HG02852 (cell line): ENCODE measurements around the gene TWSG1.
"Not testable (repeated sequence)": the region's sequence is repeated elsewhere in the genome, so short reads cannot be mapped to it uniquely, and the experiment has no call there.

Experiments used
- ATAC-seq: cut with Tn5 transposase; IDR thresholded peaks from one replicate; pipeline ENCODE4 v1.9.1; 2021; ENCODE audit warnings: mild to moderate bottlenecking, moderate library complexity; ENCODE audit not compliant: unreplicated experiment

TWSG1 gene

GRCh38 chr18:9386879-9387278 is 52.3 kb downstream of the TWSG1 start:
- ATAC-seq = no peak

- ATAC-seq = no peak
Measured at GRCh38 chr18:9387891-9388290, 53.3 kb downstream of the TWSG1 start.

GRCh38 chr18:9389706-9390105 is 55.1 kb downstream of the TWSG1 start:
- no peak for ATAC-seq

- no peak for ATAC-seq
Measured at GRCh38 chr18:9392726-9393125, 58.2 kb downstream of the TWSG1 start.

GRCh38 chr18:9394046-9394445 is 59.5 kb downstream of the TWSG1 start:
- ATAC-seq = no peak

- no peak for ATAC-seq
Measured at GRCh38 chr18:9400197-9400596, 65.6 kb downstream of the TWSG1 start.

GRCh38 chr18:9401176-9401575 is 66.6 kb downstream of the TWSG1 start:
- ATAC-seq = no peak

GRCh38 chr18:9402358-9403007 is 67.9 kb downstream of the TWSG1 start:
- not testable (repeated sequence) for ATAC-seq

GRCh38 chr18:9403795-9404564 is 69.4 kb downstream of the TWSG1 start:
- no peak for ATAC-seq

- peak; percentile 81 for ATAC-seq
Measured at GRCh38 chr18:9404565-9405060, 70.0 kb downstream of the TWSG1 start.

GRCh38 chr18:9405130-9405529 is 70.6 kb downstream of the TWSG1 start:
- ATAC-seq = no peak

- ATAC-seq = no peak
Measured at GRCh38 chr18:9405977-9406376, 71.4 kb downstream of the TWSG1 start.

GRCh38 chr18:9410515-9410914 is 75.9 kb downstream of the TWSG1 start:
- no peak for ATAC-seq

GRCh38 chr18:9413576-9413975 is 79.0 kb downstream of the TWSG1 start:
- no peak for ATAC-seq

- ATAC-seq = no peak
Measured at GRCh38 chr18:9416563-9417072, 82.0 kb downstream of the TWSG1 start.

- ATAC-seq = no peak
Measured at GRCh38 chr18:9417073-9417851, 82.7 kb downstream of the TWSG1 start.

GRCh38 chr18:9418047-9418690 is 83.6 kb downstream of the TWSG1 start:
- no peak for ATAC-seq

- no peak for ATAC-seq
Measured at GRCh38 chr18:9419956-9420631, 85.5 kb downstream of the TWSG1 start.

- ATAC-seq = no peak
Measured at GRCh38 chr18:9421096-9421900, 86.7 kb downstream of the TWSG1 start.
